Measurements from ENCODE around the gene STRN4. TPM values are rescaled to one million over a fixed set of nuclear protein-coding genes. Genes with fewer than 3 reads are reported as not detected.

STRN4 gene
- total and polyA plus RNA-seq, 12 donors: 43.3 to 63.3 (median 50.3) TPM

GRCh38 chr19:46725859-46726393, 20.3 kb downstream of the STRN4 start:
- intact Hi-C loops (cut with DNase I): no loop called here

GRCh38 chr19:46725036-46725820, 21.0 kb downstream of the STRN4 start:
- intact Hi-C loops (cut with DNase I): no loop called here
- no peak overlapping the region for H3K4me3 ChIP-seq
- H3K27me3 ChIP-seq: no peaks in the 10 kb centered on the region
- no peak overlapping the region for H3K27ac ChIP-seq
- peaks cover 9 to 51% (median 22%) of the 10 kb centered on the region in 9 donors for H3K4me1 ChIP-seq
- TF ChIP-seq CTCF (IDR thresholded peaks at IDR 0.05): no peak
- 89 to 92% methylated on average over 26 of the region's 26 CpGs for WGBS, 2 donors
- ATAC-seq (no peak), DNase-seq (no peak)
- H3K36me3 ChIP-seq: peaks cover 3 to 100% (median 91%) of the 10 kb centered on the region in 9 donors
- H3K9me3 ChIP-seq: no peaks in the 10 kb centered on the region

More at GRCh38 chr19:46725859-46726393, 20.3 kb downstream of the STRN4 start:
- DNase-seq (no peak), ATAC-seq (no peak)
- no peak for TF ChIP-seq CTCF (IDR thresholded peaks at IDR 0.05)
- Histone ChIP-seq H3K4me1 (peaks cover 9 to 51% (median 29%) of the 10 kb centered on the region in 9 donors), H3K4me3 (no peak overlapping the region), H3K27me3 (no peaks in the 10 kb centered on the region), H3K9me3 (no peaks in the 10 kb centered on the region), H3K36me3 (peaks cover 6 to 100% (median 91%) of the 10 kb centered on the region in 9 donors), H3K27ac (peak overlapping the region in 2 of 10 donors; percentile 69 to 81)
- WGBS, 2 donors: 58% methylated on average over 9 of the region's 9 CpGs

- ATAC-seq (no peak), DNase-seq (no peak)
- intact Hi-C loops (cut with DNase I): no loop called here
- Histone ChIP-seq H3K27ac (no peak overlapping the region), H3K4me3 (no peak overlapping the region), H3K36me3 (peaks cover 3 to 100% (median 90%) of the 10 kb centered on the region in 9 donors), H3K27me3 (no peaks in the 10 kb centered on the region), H3K9me3 (no peaks in the 10 kb centered on the region), H3K4me1 (peaks cover 9 to 51% (median 20%) of the 10 kb centered on the region in 9 donors)
- no peak for TF ChIP-seq CTCF (IDR thresholded peaks at IDR 0.05)
- WGBS, 2 donors: 82 to 88% methylated on average over 20 of the region's 20 CpGs
Observed at GRCh38 chr19:46724468-46724867, 21.8 kb downstream of the STRN4 start.

GRCh38 chr19:46723471-46723870, 22.8 kb downstream of the STRN4 start:
- DNase-seq (no peak), ATAC-seq (no peak)
- Histone ChIP-seq H3K4me3 (no peak overlapping the region), H3K36me3 (peaks cover 3 to 100% (median 83%) of the 10 kb centered on the region in 9 donors), H3K4me1 (peaks cover 2 to 50% (median 26%) of the 10 kb centered on the region in 9 donors), H3K27me3 (no peaks in the 10 kb centered on the region), H3K27ac (peak overlapping the region in 1 of 10 donors; percentile 15), H3K9me3 (no peaks in the 10 kb centered on the region)
- TF ChIP-seq CTCF (IDR thresholded peaks at IDR 0.05): no peak
- WGBS, 2 donors: 95% methylated on average over 6 of the region's 6 CpGs
- intact Hi-C loops (cut with DNase I): no loop called here
